Neural cell (in vitro differentiated cells): ENCODE measurements around the gene HSD17B8. TPM values are rescaled to one million over a fixed set of nuclear protein-coding genes. Genes with fewer than 3 reads are reported as not detected.

ENCODE experiments used
- H2AFZ ChIP-seq: fragments of 200-600, 300-800 bp; sonication (generic), shearing (Covaris generic); 2 replicates; pipeline ENCODE4 v1.6.0; 2014; ENCODE audit warnings: low read depth, mild to moderate bottlenecking, antibody characterized with exemption, low read length, moderate library complexity
- H3F3A ChIP-seq: fragments of 200-600 bp; shearing (Covaris generic); 2 replicates; pipeline ENCODE4 v1.6.1; 2016; ENCODE audit warnings: mild to moderate bottlenecking, moderate library complexity, mixed read lengths, antibody characterized with exemption, low read length; ENCODE audit not compliant: insufficient read depth, poor library complexity, severe bottlenecking
- H3K27ac ChIP-seq: fragments of 200-600, 300-800 bp; sonication (generic), shearing (Covaris generic); 2 replicates; pipeline ENCODE4 v1.5.1; 2014; ENCODE audit warnings: mild to moderate bottlenecking, low read length, moderate library complexity
- H3K27me3 ChIP-seq: fragments of 300-800, 200-600 bp; sonication (generic), shearing (Covaris generic); 2 replicates; pipeline ENCODE4 v1.6.0; 2014; ENCODE audit warnings: mild to moderate bottlenecking, low read depth, low read length, moderate library complexity; ENCODE audit not compliant: insufficient read depth
- H3K36me3 ChIP-seq: fragments of 300-800, 200-600 bp; sonication (generic), shearing (Covaris generic); 2 replicates; pipeline ENCODE4 v1.5.1; 2014; ENCODE audit warnings: mild to moderate bottlenecking, antibody characterized with exemption, low read length, moderate library complexity; ENCODE audit not compliant: insufficient read depth
- H3K4me2 ChIP-seq: fragments of 300-800, 200-600 bp; sonication (generic), shearing (Covaris generic); 2 replicates; pipeline ENCODE4 v1.6.0; 2014; ENCODE audit warnings: mild to moderate bottlenecking, low read length
- H3K4me3 ChIP-seq: fragments of 300-800, 200-600 bp; sonication (generic), shearing (Covaris generic); 2 replicates; pipeline ENCODE4 v1.5.1; 2014; ENCODE audit warnings: mild to moderate bottlenecking, low read length, moderate library complexity
- H3K79me2 ChIP-seq: fragments of 200-600 bp; shearing (Covaris generic); replicated peaks from 2 replicates; pipeline ENCODE4 v1.6.0; 2014; ENCODE audit warnings: mild to moderate bottlenecking, low read length, moderate library complexity; ENCODE audit not compliant: insufficient read depth
- H3K9ac ChIP-seq: fragments of 300-800, 200-600 bp; sonication (generic), shearing (Covaris generic); 2 replicates; pipeline ENCODE4 v1.6.1; 2016; ENCODE audit warnings: mild to moderate bottlenecking, low read length, mixed read lengths
- H3K9me2 ChIP-seq: fragments of 200-600 bp; shearing (Covaris generic); 2 replicates; pipeline ENCODE4 v1.6.1; 2016; ENCODE audit warnings: mild to moderate bottlenecking, low read length, mixed read lengths; ENCODE audit not compliant: insufficient read depth
- H3K9me3 ChIP-seq: fragments of 200-600, 300-800 bp; sonication (generic), shearing (Covaris generic); 2 replicates; pipeline ENCODE4 v1.6.1; 2016; ENCODE audit warnings: mild to moderate bottlenecking, mixed run types, low read length, moderate library complexity, mixed read lengths
- H4K20me1 ChIP-seq: fragments of 200-600 bp; shearing (Covaris generic); 2 replicates; pipeline ENCODE4 v1.6.1; 2016; ENCODE audit warnings: mild to moderate bottlenecking, mixed run types; ENCODE audit not compliant: insufficient read depth
- EP300 ChIP-seq: fragments of 450-650 bp; conservative IDR thresholded peaks from 2 replicates; pipeline ENCODE4 v1.6.1; 2014; ENCODE audit warnings: antibody characterized with exemption, mild to moderate bottlenecking, moderate library complexity; ENCODE audit not compliant: poor library complexity, severe bottlenecking
- EZH2 ChIP-seq: fragments of 200-600, 300-800 bp; shearing (Covaris generic), sonication (generic); IDR thresholded peaks from 2 replicates; pipeline ENCODE4 v1.6.1; 2014; ENCODE audit warnings: antibody characterized with exemption, low read length, borderline replicate concordance, mild to moderate bottlenecking; ENCODE audit not compliant: insufficient read depth, poor library complexity, severe bottlenecking
- MXI1 ChIP-seq: fragments of 450-650 bp; conservative IDR thresholded peaks from 2 replicates; pipeline ENCODE4 v1.6.1; 2014; ENCODE audit warnings: antibody characterized with exemption, mild to moderate bottlenecking; ENCODE audit not compliant: poor library complexity, severe bottlenecking
- POLR2AphosphoS5 ChIP-seq: IDR thresholded peaks from 2 replicates; pipeline ENCODE4 v1.6.1; 2012
- RAD21 ChIP-seq: fragments of 450-650 bp; conservative IDR thresholded peaks from 2 replicates; pipeline ENCODE4 v1.6.1; 2014; ENCODE audit warnings: antibody characterized with exemption, mild to moderate bottlenecking, moderate library complexity
- REST ChIP-seq: IDR thresholded peaks from 2 replicates; pipeline ENCODE4 v1.6.1; 2012; ENCODE audit warnings: borderline replicate concordance
- SMC3 ChIP-seq: fragments of 450-650 bp; conservative IDR thresholded peaks from 2 replicates; pipeline ENCODE4 v1.6.1; 2014; ENCODE audit warnings: antibody characterized with exemption, mild to moderate bottlenecking, moderate library complexity; ENCODE audit not compliant: poor library complexity
- TAF1 ChIP-seq: IDR thresholded peaks from 2 replicates; pipeline ENCODE4 v1.6.1; 2012; ENCODE audit warnings: low read depth
- polyA plus RNA-seq: library from polyadenylated mRNA; depleted of rRNA; stranded (reverse); fragments of >200 nt; gene quantifications from 2 replicates; pipeline ENCODE4 v1.2.3, GENCODE V29; 2014
- TF ChIP-seq, protein P1 (sequence below): fragments of 450-650 bp; IDR thresholded peaks from 2 replicates; pipeline ENCODE4 v1.5.1; 2014; ENCODE audit warnings: antibody characterized with exemption, mild to moderate bottlenecking, moderate library complexity; ENCODE audit not compliant: poor library complexity, severe bottlenecking

Gene HSD17B8
- polyA plus RNA-seq, 1 donor from 2014 or later, result 7.3 TPM

- peaks cover 6% of the 10 kb centered on the region for H3K36me3 ChIP-seq
- H3K9me3 ChIP-seq, result no peaks in the 10 kb centered on the region
- no peak overlapping the region for H2AFZ ChIP-seq
- no peak overlapping the region for H3K4me2 ChIP-seq
- no peaks in the 10 kb centered on the region for H3K9me2 ChIP-seq
- no peaks in the 10 kb centered on the region for H4K20me1 ChIP-seq
- no peak overlapping the region for H3K27ac ChIP-seq
- H3K27me3 ChIP-seq, result peaks cover 5% of the 10 kb centered on the region
- TF ChIP-seq POLR2AphosphoS5 (no peak), EZH2 (no peak), MXI1 (no peak)
- peaks cover 20% of the 10 kb centered on the region for H3K79me2 ChIP-seq
- H3F3A ChIP-seq, result no peaks in the 10 kb centered on the region
- peak overlapping the region; percentile 42 for H3K9ac ChIP-seq
- H3K4me3 ChIP-seq, result peak overlapping the region; percentile 62
Measured at GRCh38 chr6:33212857-33213165, 8.4 kb downstream of the HSD17B8 start.

DNA sequence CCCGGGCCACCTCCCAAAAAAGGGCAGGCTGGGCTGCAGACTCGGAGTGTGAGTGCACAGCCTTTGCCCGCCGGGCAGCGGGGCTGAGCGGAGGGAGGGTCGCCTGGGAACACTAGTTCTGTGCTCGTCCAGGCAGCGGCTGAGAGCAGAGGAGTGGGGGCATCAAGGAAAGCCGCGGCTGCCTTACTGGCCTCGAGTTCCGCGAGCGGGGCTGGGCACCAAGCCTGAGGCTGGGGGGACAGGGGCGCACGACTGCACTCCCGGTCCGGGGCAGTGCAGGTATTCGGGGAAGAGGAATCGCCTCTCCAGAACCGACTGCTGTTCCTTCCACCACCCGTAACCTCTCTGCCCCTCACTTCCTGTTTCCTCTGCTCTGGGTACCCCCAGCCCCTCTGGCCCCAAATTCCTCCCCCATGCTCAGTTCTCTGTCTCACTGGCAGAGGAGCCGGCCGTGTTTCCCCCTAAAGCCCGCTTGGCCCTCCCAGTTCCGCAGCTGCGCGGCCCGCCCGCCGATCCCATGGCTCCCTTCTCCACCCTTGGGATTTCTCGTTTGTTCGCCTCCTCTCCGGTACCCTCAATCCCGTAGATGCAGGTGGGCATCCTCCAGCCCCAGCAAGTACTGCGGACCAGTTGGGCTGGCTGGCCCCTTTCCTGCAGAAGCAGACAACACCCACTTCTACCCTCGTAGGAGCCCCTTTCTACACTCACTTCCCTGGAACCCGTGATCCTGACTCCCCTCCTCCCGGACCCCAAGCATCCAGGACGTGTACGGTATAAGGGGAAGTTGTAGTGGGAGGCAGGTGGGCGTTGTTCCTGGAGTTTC is 8.9 kb downstream of the HSD17B8 start:
- H3K9ac ChIP-seq, result peak overlapping the region; percentile 42
- no peaks in the 10 kb centered on the region for H4K20me1 ChIP-seq
- peaks cover 6% of the 10 kb centered on the region for H3K36me3 ChIP-seq
- TF ChIP-seq, protein P1, sequence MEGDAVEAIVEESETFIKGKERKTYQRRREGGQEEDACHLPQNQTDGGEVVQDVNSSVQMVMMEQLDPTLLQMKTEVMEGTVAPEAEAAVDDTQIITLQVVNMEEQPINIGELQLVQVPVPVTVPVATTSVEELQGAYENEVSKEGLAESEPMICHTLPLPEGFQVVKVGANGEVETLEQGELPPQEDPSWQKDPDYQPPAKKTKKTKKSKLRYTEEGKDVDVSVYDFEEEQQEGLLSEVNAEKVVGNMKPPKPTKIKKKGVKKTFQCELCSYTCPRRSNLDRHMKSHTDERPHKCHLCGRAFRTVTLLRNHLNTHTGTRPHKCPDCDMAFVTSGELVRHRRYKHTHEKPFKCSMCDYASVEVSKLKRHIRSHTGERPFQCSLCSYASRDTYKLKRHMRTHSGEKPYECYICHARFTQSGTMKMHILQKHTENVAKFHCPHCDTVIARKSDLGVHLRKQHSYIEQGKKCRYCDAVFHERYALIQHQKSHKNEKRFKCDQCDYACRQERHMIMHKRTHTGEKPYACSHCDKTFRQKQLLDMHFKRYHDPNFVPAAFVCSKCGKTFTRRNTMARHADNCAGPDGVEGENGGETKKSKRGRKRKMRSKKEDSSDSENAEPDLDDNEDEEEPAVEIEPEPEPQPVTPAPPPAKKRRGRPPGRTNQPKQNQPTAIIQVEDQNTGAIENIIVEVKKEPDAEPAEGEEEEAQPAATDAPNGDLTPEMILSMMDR, result no peak
- TF ChIP-seq REST, result no peak
- no peak for TF ChIP-seq MXI1
- no peak for TF ChIP-seq RAD21
- TF ChIP-seq SMC3, result no peak
- no peak for TF ChIP-seq TAF1
- TF ChIP-seq POLR2AphosphoS5, result no peak
- TF ChIP-seq EZH2, result no peak
- no peak for TF ChIP-seq EP300
- H3K4me3 ChIP-seq, result peak overlapping the region; percentile 62
- no peak overlapping the region for H3K27ac ChIP-seq
- peak overlapping the region; percentile 36 for H3K4me2 ChIP-seq
- H3K9me2 ChIP-seq, result no peaks in the 10 kb centered on the region
- H3K27me3 ChIP-seq, result peaks cover 5% of the 10 kb centered on the region
- H3F3A ChIP-seq, result no peaks in the 10 kb centered on the region
- peaks cover 18% of the 10 kb centered on the region for H3K79me2 ChIP-seq
- H2AFZ ChIP-seq, result no peak overlapping the region
- no peaks in the 10 kb centered on the region for H3K9me3 ChIP-seq
